Gastroesophageal sphincter (tissue), 3 donors: ENCODE results near the gene HSD11B2.

Source experiments
- CTCF ChIP-seq, 4 experiments: fragments of 200-600 bp in 2 of 4; fragments of 450-650 bp in 2 of 4; sonication (generic) in 1 of 4; IDR thresholded peaks; one replicate each; pipeline ENCODE4 v1.5.1; 2017 to 2019; ENCODE audit warnings: antibody characterized with exemption in 4 of 4, mild to moderate bottlenecking in 2 of 4, moderate library complexity in 2 of 4
- POLR2A ChIP-seq, 2 donors: fragments of 450-650 bp; IDR thresholded peaks; one replicate each; pipeline ENCODE4 v1.6.1; 2017; ENCODE audit warnings: antibody characterized with exemption in 2 of 2, mild to moderate bottlenecking in 2 of 2, moderate library complexity in 1 of 2

- TF ChIP-seq CTCF (IDR thresholded peaks at IDR 0.05) (no peak), POLR2A (IDR thresholded peaks at IDR 0.05) (no peak)
These were observed 26.1 kb upstream of the HSD11B2 start for GRCh38 chr16:67404740-67405226.
